ENCODE data around the gene SLC6A17. TPM values are rescaled to one million over a fixed set of nuclear protein-coding genes. Genes with fewer than 3 reads are reported as not detected.
A peak's percentile ranks its signal among the peaks of the same experiment; 100 is the strongest.

Gene SLC6A17
- total RNA-seq, 1 experiment from 2014 or later: 0.24 TPM

- no peak for TF ChIP-seq AFF4 (CRISPR knock-in tag; IDR thresholded peaks at IDR 0.05; ENCODE audit: borderline replicate concordance)
- no peak for TF ChIP-seq ZNF138 (CRISPR knock-in tag; conservative IDR thresholded peaks at IDR 0.05)
- no peak for TF ChIP-seq OVOL2 (CRISPR knock-in tag; IDR thresholded peaks at IDR 0.05; ENCODE audit: borderline replicate concordance)
- TF ChIP-seq ZMAT4 (CRISPR knock-in tag; IDR thresholded peaks at IDR 0.05): no peak
- TF ChIP-seq NR2C2 (CRISPR knock-in tag; IDR thresholded peaks at IDR 0.05): peak; percentile 94
- 0 out of 2 replicates have a peak, but pooled peaks have one; percentile 8 for TF ChIP-seq ZNF423 (CRISPR knock-in tag; IDR thresholded peaks at IDR 0.05)
- TF ChIP-seq HMGA2 (CRISPR knock-in tag; IDR thresholded peaks at IDR 0.05): no peak
Measured at GRCh38 chr1:110209715-110210603, 59.7 kb downstream of the SLC6A17 start, which contains the start of gene KCNC4 (continued).

- H3K4me1 Mint-ChIP-seq: peaks cover 33% of the 10 kb centered on the region
- H3K27me3 Mint-ChIP-seq (ENCODE audit: low read depth): peaks cover 22% of the 10 kb centered on the region
- H3K27ac Mint-ChIP-seq: no peak overlapping the region
- CTCF ChIA-PET: interaction anchor here (0.6 to 11.5 kb wide), 10 partner anchors 14 to 286 kb away, joined by 3 to 759 read pairs (median 14); partner anchors contain the start of gene RBM15
- peak overlapping the region; percentile 79 for H3K4me3 Mint-ChIP-seq
- ATAC-seq (peak; percentile 1), DNase-seq (ENCODE audit: low spot score) (peak; percentile 63)
- H3K36me3 Mint-ChIP-seq: no peaks in the 10 kb centered on the region
- POLR2A ChIA-PET: interaction anchor here (1.0 to 1.5 kb wide), 2 partner anchors 117 to 128 kb away, joined by 3 to 6 read pairs; no protein-coding TSS in a partner anchor
- no peaks in the 10 kb centered on the region for H3K9me3 Mint-ChIP-seq
- TF ChIP-seq RORB (CRISPR knock-in tag; IDR thresholded peaks at IDR 0.05): no peak
- TF ChIP-seq PREB (CRISPR knock-in tag; IDR thresholded peaks at IDR 0.05; ENCODE audit: borderline replicate concordance): no peak
- TF ChIP-seq E2F5 (CRISPR knock-in tag; IDR thresholded peaks at IDR 0.05): 0 out of 2 replicates have a peak, but pooled peaks have one; percentile 9
- TF ChIP-seq HMGXB4 (CRISPR knock-in tag; IDR thresholded peaks at IDR 0.05): 0 out of 2 replicates have a peak, but pooled peaks have one; percentile 17
- TF ChIP-seq SOX15 (CRISPR knock-in tag; IDR thresholded peaks at IDR 0.05): no peak
- no peak for TF ChIP-seq AFF4 (CRISPR knock-in tag; IDR thresholded peaks at IDR 0.05; ENCODE audit: borderline replicate concordance)
- TF ChIP-seq ARID4B (CRISPR knock-in tag; IDR thresholded peaks at IDR 0.05; ENCODE audit: borderline replicate concordance): no peak
Measured at GRCh38 chr1:110210604-110211495, 60.6 kb downstream of the SLC6A17 start.
